Vagina (tissue), 2 donors: ENCODE measurements around the gene BRMS1L.

Experiments
- CTCF ChIP-seq, 3 experiments: fragments of 450-650 bp in 2 of 3; fragments of 200-600 bp in 1 of 3; sonication (generic) in 1 of 3; IDR thresholded peaks; one replicate each; pipeline ENCODE4 v1.5.1; 2017 to 2019; ENCODE audit warnings: antibody characterized with exemption in 3 of 3, mild to moderate bottlenecking in 2 of 3, moderate library complexity in 2 of 3
- POLR2A ChIP-seq, 2 donors: fragments of 450-650 bp; IDR thresholded peaks; one replicate each; pipeline ENCODE4 v1.6.1; 2017; ENCODE audit warnings: antibody characterized with exemption in 2 of 2, mild to moderate bottlenecking in 2 of 2, moderate library complexity in 2 of 2
- POLR2AphosphoS5 ChIP-seq, 2 donors: sonication (generic); formaldehyde crosslinking; IDR thresholded peaks; one replicate each; pipeline ENCODE4 v1.9.0; 2017; ENCODE audit warnings: antibody characterized with exemption in 2 of 2, mild to moderate bottlenecking in 2 of 2, low read depth in 1 of 2; ENCODE audit not compliant: insufficient read depth in 1 of 2

- TF ChIP-seq POLR2A (IDR thresholded peaks at IDR 0.05) = no peak
- no peak for TF ChIP-seq CTCF (IDR thresholded peaks at IDR 0.05)
- TF ChIP-seq POLR2AphosphoS5 (IDR thresholded peaks at IDR 0.05; ENCODE audit: insufficient read depth in 1 of 2, low read depth in 1 of 2) = no peak
These were observed 83.5 kb downstream of the BRMS1L start for GRCh38 chr14:35909665-35910064.
